Prostate gland (tissue), 2 donors: ENCODE results near the gene PARP9. TPM values are rescaled to one million over a fixed set of nuclear protein-coding genes. Genes with fewer than 3 reads are reported as not detected.

Experiments used
- DNase-seq: peaks from one replicate; pipeline ENCODE4 v3.0.0-alpha.2; 2019; ENCODE audit warnings: low spot score
- H3K27ac ChIP-seq, 2 donors: fragments of 200-600 bp; sonication (generic); 2 replicates each; pipeline ENCODE4 v1.5.1; 2017 to 2019
- H3K27me3 ChIP-seq: fragments of 200-600 bp; sonication (generic); replicated peaks from 2 replicates; pipeline ENCODE4 v1.5.1; 2019; ENCODE audit not compliant: insufficient read depth
- H3K36me3 ChIP-seq, 2 donors: fragments of 200-600 bp; sonication (generic); 1 replicate in 1 of 2; 2 replicates in 1 of 2; pipeline versions ENCODE4 v1.5.1 to v1.8.1; 2017 to 2019
- H3K4me1 ChIP-seq: fragments of 200-600 bp; sonication (generic); replicated peaks from 2 replicates; pipeline ENCODE4 v1.5.1; 2019
- H3K4me3 ChIP-seq, 2 donors: fragments of 200-600 bp; sonication (generic); 2 replicates each; pipeline ENCODE4 v1.5.1; 2017 to 2019
- H3K9me3 ChIP-seq: fragments of 200-600 bp; sonication (generic); 2 replicates; pipeline ENCODE4 v1.5.1; 2017
- CTCF ChIP-seq, 4 experiments: fragments of 200-600 bp in 2 of 4; fragments of 450-650 bp in 2 of 4; sonication (generic) in 2 of 4; IDR thresholded peaks; 1 replicate in 3 of 4; 2 replicates in 1 of 4; pipeline ENCODE4 v1.5.1; 2016 to 2019; ENCODE audit warnings: antibody characterized with exemption in 4 of 4, mild to moderate bottlenecking in 2 of 4, moderate library complexity in 2 of 4
- POLR2A ChIP-seq: fragments of 450-650 bp; IDR thresholded peaks from one replicate; pipeline ENCODE4 v1.6.1; 2016; ENCODE audit warnings: antibody characterized with exemption, mild to moderate bottlenecking
- POLR2AphosphoS5 ChIP-seq: sonication (generic); formaldehyde crosslinking; IDR thresholded peaks from one replicate; pipeline ENCODE4 v1.6.1; 2017; ENCODE audit warnings: antibody characterized with exemption
- WGBS: methylation state at CpG from one replicate; pipeline ENCODE4 v1.1.5; 2018; 5-methylcytosine and 5-hydroxymethylcytosine counted together
- intact Hi-C: fragments of 100-400 bp; cut with DNase I; formaldehyde crosslinking; loops from one replicate; pipeline ENCODE4 v1.14.2; 2022
- total RNA-seq, 2 donors: library from RNA; depleted of rRNA; stranded (reverse); fragments of >200 nt; gene quantifications; one replicate each; pipeline ENCODE4 v1.1.0, GENCODE V29; 2016

Gene PARP9
- total RNA-seq, 2 donors from 2014 or later = 30.4 to 41.7 TPM

GRCh38 chr3:122557356-122557755, 6.7 kb downstream of the PARP9 start:
- Histone ChIP-seq H3K9me3 (no peaks in the 10 kb centered on the region), H3K36me3 (peaks cover 5 to 12% of the 10 kb centered on the region in 2 donors), H3K27me3 (no peaks in the 10 kb centered on the region), H3K4me3 (no peak overlapping the region), H3K4me1 (no peaks in the 10 kb centered on the region), H3K27ac (no peak overlapping the region)
- no peak for DNase-seq
- no peak for TF ChIP-seq CTCF (IDR thresholded peaks at IDR 0.05)
- intact Hi-C loops = no loop called here
- 74% methylated on average over 5 of the region's 5 CpGs for WGBS

GRCh38 chr3:122555275-122556071, 8.6 kb downstream of the PARP9 start:
- H3K4me3 ChIP-seq = no peak overlapping the region
- H3K27ac ChIP-seq = no peak overlapping the region
- no peak for DNase-seq
- peaks cover 5 to 12% of the 10 kb centered on the region in 2 donors for H3K36me3 ChIP-seq
- H3K27me3 ChIP-seq = no peaks in the 10 kb centered on the region
- intact Hi-C loops = no loop called here
- no peaks in the 10 kb centered on the region for H3K4me1 ChIP-seq
- H3K9me3 ChIP-seq = no peaks in the 10 kb centered on the region
- WGBS = 88% methylated on average over 6 of the region's 6 CpGs
- TF ChIP-seq CTCF (IDR thresholded peaks at IDR 0.05) (no peak), POLR2A (no peak), POLR2AphosphoS5 (no peak)

GRCh38 chr3:122553171-122553570, 10.9 kb downstream of the PARP9 start:
- no peaks in the 10 kb centered on the region for H3K27me3 ChIP-seq
- H3K9me3 ChIP-seq = no peaks in the 10 kb centered on the region
- H3K36me3 ChIP-seq = peaks cover 5 to 11% of the 10 kb centered on the region in 2 donors
- 52% methylated on average over 3 of the region's 3 CpGs for WGBS
- no peak for TF ChIP-seq POLR2A
- no peak for TF ChIP-seq POLR2AphosphoS5
- TF ChIP-seq CTCF (IDR thresholded peaks at IDR 0.05) = no peak
- H3K4me1 ChIP-seq = no peaks in the 10 kb centered on the region
- H3K27ac ChIP-seq = no peak overlapping the region
- no peak overlapping the region for H3K4me3 ChIP-seq
- no peak for DNase-seq
- intact Hi-C loops = no loop called here

GRCh38 chr3:122548619-122549018, 15.5 kb downstream of the PARP9 start:
- no peaks in the 10 kb centered on the region for H3K4me1 ChIP-seq
- DNase-seq = no peak
- H3K36me3 ChIP-seq = peaks cover 0 to 6% of the 10 kb centered on the region in 2 donors
- TF ChIP-seq POLR2AphosphoS5 = no peak
- TF ChIP-seq CTCF (IDR thresholded peaks at IDR 0.05) = no peak
- no peak for TF ChIP-seq POLR2A
- H3K27ac ChIP-seq = no peak overlapping the region
- WGBS = 62% methylated on average over 1 of the region's 1 CpG
- intact Hi-C loops = no loop called here
- H3K4me3 ChIP-seq = no peak overlapping the region
- H3K27me3 ChIP-seq = no peaks in the 10 kb centered on the region
- H3K9me3 ChIP-seq = no peaks in the 10 kb centered on the region

- TF ChIP-seq CTCF (IDR thresholded peaks at IDR 0.05) = no peak
- TF ChIP-seq POLR2A = no peak
- TF ChIP-seq POLR2AphosphoS5 = no peak
- H3K36me3 ChIP-seq = peaks cover 0 to 6% of the 10 kb centered on the region in 2 donors
- no peaks in the 10 kb centered on the region for H3K4me1 ChIP-seq
- no peaks in the 10 kb centered on the region for H3K27me3 ChIP-seq
- intact Hi-C loops = no loop called here
- no peak overlapping the region for H3K4me3 ChIP-seq
- H3K27ac ChIP-seq = no peak overlapping the region
- WGBS = 59% methylated on average over 3 of the region's 3 CpGs
- DNase-seq = no peak
- no peaks in the 10 kb centered on the region for H3K9me3 ChIP-seq
These were observed 16.0 kb downstream of the PARP9 start for GRCh38 chr3:122548076-122548475.
